SIG-M5 (cell line): ENCODE measurements around the gene PELI3.
"Not testable (repeated sequence)": the region's sequence is repeated elsewhere in the genome, so short reads cannot be mapped to it uniquely, and the experiment has no call there.

Experiments
- DNase-seq: peaks from one replicate; lab custom pipeline; 2025; lab: John Stamatoyannopoulos, UW

Gene PELI3

GRCh38 chr11:66466225-66467033, at the start of gene PELI3:
PELI3 (plus strand) TSS chr11:66466905; CDS start chr11:66468129, 1,224 bp downstream.
- DNase-seq: no peak

GRCh38 chr11:66417000-66417399, 49.7 kb upstream of the PELI3 start:
- no peak for DNase-seq

GRCh38 chr11:66418168-66418985, 48.3 kb upstream of the PELI3 start:
- peak; percentile 63 for DNase-seq

- no peak for DNase-seq
Measured at GRCh38 chr11:66418986-66419308, 47.8 kb upstream of the PELI3 start.

GRCh38 chr11:66419825-66420224, 46.9 kb upstream of the PELI3 start:
- no peak for DNase-seq

GRCh38 chr11:66420671-66421476, 45.8 kb upstream of the PELI3 start, which contains the start of gene NPAS4:
NPAS4 (plus strand) TSS chr11:66421035; CDS start chr11:66421180, 145 bp downstream.
- no peak for DNase-seq

GRCh38 chr11:66421492-66422205, 45.1 kb upstream of the PELI3 start:
- DNase-seq: no peak

- DNase-seq: no peak
Measured at GRCh38 chr11:66426314-66426713, 40.4 kb upstream of the PELI3 start.

- DNase-seq: no peak
Measured at GRCh38 chr11:66428933-66429332, 37.8 kb upstream of the PELI3 start.

GRCh38 chr11:66429983-66430602, 36.6 kb upstream of the PELI3 start:
- no peak for DNase-seq

- DNase-seq: not testable (repeated sequence)
Measured at GRCh38 chr11:66431287-66431686, 35.4 kb upstream of the PELI3 start.

GRCh38 chr11:66431871-66432329, 34.8 kb upstream of the PELI3 start:
- DNase-seq: not testable (repeated sequence)

GRCh38 chr11:66432597-66432996, 34.1 kb upstream of the PELI3 start:
- no peak for DNase-seq

GRCh38 chr11:66437979-66438503, 28.7 kb upstream of the PELI3 start:
- no peak for DNase-seq

- DNase-seq: peak; percentile 75
Measured at GRCh38 chr11:66438504-66439466, 27.9 kb upstream of the PELI3 start, which contains the start of gene MRPL11. MRPL11 (minus strand) TSS chr11:66438848; CDS start chr11:66438754, 94 bp downstream.

- not testable (repeated sequence) for DNase-seq
Measured at GRCh38 chr11:66440101-66440939, 26.4 kb upstream of the PELI3 start.

GRCh38 chr11:66440940-66441282, 25.8 kb upstream of the PELI3 start:
- not testable (repeated sequence) for DNase-seq

- peak; percentile 93 for DNase-seq
Measured at GRCh38 chr11:66443602-66444001, 23.1 kb upstream of the PELI3 start.

GRCh38 chr11:66447012-66447411, 19.7 kb upstream of the PELI3 start:
- DNase-seq: no peak
